Fibroblast of the aortic adventitia (primary cell): Measurements from ENCODE around the gene C2orf49. TPM values are rescaled to one million over a fixed set of nuclear protein-coding genes. Genes with fewer than 3 reads are reported as not detected.

Source experiments
- DNase-seq: peaks from one replicate; pipeline ENCODE4 v3.0.0-alpha.2; 2010; ENCODE audit warnings: low read depth
- H3K4me3 ChIP-seq: 2 replicates; pipeline ENCODE4 v1.5.1; 2011; ENCODE audit warnings: low read depth, mild to moderate bottlenecking, control low read depth, low read length, moderate library complexity
- CTCF ChIP-seq: IDR thresholded peaks from 2 replicates; pipeline ENCODE4 v1.5.1; 2011; ENCODE audit warnings: mild to moderate bottlenecking, low read length, control low read depth, inconsistent platforms; ENCODE audit not compliant: insufficient read depth
- total RNA-seq: library from RNA; depleted of rRNA; stranded (reverse); fragments of >200 nt; gene quantifications from 2 replicates; pipeline ENCODE4 v1.2.3, GENCODE V29; 2012; ENCODE audit warnings: low replicate concordance

Gene C2orf49
- total RNA-seq, 1 donor: 20.1 TPM

- DNase-seq: peak; percentile 65
- no peak for TF ChIP-seq CTCF
- H3K4me3 ChIP-seq: peak overlapping the region; percentile 99
Measured at GRCh38 chr2:105397025-105397722, 59.8 kb downstream of the C2orf49 start.

- peak overlapping the region; percentile 99 for H3K4me3 ChIP-seq
- DNase-seq: peak; percentile 69
- TF ChIP-seq CTCF: no peak
Measured at GRCh38 chr2:105397953-105398335, 60.6 kb downstream of the C2orf49 start.

- peak; percentile 31 for TF ChIP-seq CTCF
- DNase-seq: peak; percentile 82
- peak within 1 kb of the TSS; percentile 99 for H3K4me3 ChIP-seq
Measured at GRCh38 chr2:105398336-105399206, 61.2 kb downstream of the C2orf49 start, which contains the start of gene FHL2. TSS of gene FHL2 (minus strand) at chr2:105399051. CDS start at chr2:105386516, 12,535 bp downstream.

Other genes starting within 250 kb of the C2orf49 start
- gene GPR45, start 95.8 kb upstream of the C2orf49 start, total RNA-seq: not detected in 2 replicates
- 7.0 and 17.7 TPM in 2 replicates for gene TGFBRAP1, start 7.8 kb upstream of the C2orf49 start, total RNA-seq
- 92.4 and 267 TPM in 2 replicates for gene FHL2, start 61.5 kb downstream of the C2orf49 start, total RNA-seq